ENCODE results near the gene PROC.

DNA sequence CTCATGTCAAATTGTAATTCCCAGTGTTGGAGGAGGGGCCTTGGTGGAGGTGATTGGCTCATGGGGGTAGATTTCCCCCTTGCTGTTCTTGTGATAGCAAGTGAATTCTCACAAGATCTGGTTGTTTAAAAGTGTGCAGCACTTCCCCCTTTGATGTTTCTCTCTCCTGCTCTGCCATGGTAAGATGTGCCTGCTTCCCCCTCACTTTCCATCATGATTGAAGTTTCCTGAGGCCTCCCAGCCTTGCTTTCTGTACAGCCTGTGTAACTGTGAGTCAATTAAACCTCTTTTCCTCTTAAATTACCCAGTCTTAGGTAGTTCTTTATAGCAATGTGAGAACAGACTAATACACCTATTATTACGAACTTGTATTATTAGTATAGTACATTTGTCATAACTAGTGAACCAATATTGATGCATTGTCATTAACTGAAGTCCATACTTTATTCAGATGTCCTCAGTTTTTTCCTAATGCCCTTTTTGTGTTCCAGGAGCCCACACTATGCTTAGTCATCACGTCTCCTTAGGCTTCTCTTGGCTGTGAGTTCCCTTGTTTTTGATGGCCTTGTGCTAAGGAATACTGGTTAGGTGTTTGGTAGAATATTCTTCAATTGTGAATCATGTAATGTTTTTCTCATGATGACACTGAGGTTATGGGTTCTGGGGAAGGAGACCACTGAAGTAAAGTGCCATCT is 25.9 kb upstream of the PROC start:
- TF ChIP-seq, protein P1, sequence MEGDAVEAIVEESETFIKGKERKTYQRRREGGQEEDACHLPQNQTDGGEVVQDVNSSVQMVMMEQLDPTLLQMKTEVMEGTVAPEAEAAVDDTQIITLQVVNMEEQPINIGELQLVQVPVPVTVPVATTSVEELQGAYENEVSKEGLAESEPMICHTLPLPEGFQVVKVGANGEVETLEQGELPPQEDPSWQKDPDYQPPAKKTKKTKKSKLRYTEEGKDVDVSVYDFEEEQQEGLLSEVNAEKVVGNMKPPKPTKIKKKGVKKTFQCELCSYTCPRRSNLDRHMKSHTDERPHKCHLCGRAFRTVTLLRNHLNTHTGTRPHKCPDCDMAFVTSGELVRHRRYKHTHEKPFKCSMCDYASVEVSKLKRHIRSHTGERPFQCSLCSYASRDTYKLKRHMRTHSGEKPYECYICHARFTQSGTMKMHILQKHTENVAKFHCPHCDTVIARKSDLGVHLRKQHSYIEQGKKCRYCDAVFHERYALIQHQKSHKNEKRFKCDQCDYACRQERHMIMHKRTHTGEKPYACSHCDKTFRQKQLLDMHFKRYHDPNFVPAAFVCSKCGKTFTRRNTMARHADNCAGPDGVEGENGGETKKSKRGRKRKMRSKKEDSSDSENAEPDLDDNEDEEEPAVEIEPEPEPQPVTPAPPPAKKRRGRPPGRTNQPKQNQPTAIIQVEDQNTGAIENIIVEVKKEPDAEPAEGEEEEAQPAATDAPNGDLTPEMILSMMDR (IDR thresholded peaks at IDR 0.05): no peak
- no peak for TF ChIP-seq EP300 (IDR thresholded peaks at IDR 0.05; ENCODE audit: low read depth)
- no peak for TF ChIP-seq POLR2A (IDR thresholded peaks at IDR 0.05)
